Endothelial cell (in vitro differentiated cells): Measurements from ENCODE around the gene ADGRG6. TPM values are rescaled to one million over a fixed set of nuclear protein-coding genes. Genes with fewer than 3 reads are reported as not detected.

Experiments used
- DNase-seq: peaks from one replicate; pipeline ENCODE4 v3.0.0; 2021; ENCODE audit warnings: low spot score
- H3K27ac Mint-ChIP-seq: one replicate; pipeline ENCODE4 v1.8.0; 2021; ENCODE audit warnings: mixed read lengths, inconsistent platforms; ENCODE audit not compliant: unreplicated experiment
- H3K27me3 Mint-ChIP-seq: one replicate; pipeline ENCODE4 v1.8.0; 2021; ENCODE audit warnings: mild to moderate bottlenecking, moderate library complexity, mixed read lengths, inconsistent platforms; ENCODE audit not compliant: unreplicated experiment
- H3K36me3 Mint-ChIP-seq: one replicate; pipeline ENCODE4 v1.8.0; 2021; ENCODE audit warnings: mild to moderate bottlenecking, low read depth, mixed read lengths, inconsistent platforms; ENCODE audit not compliant: unreplicated experiment
- H3K4me1 Mint-ChIP-seq: one replicate; pipeline ENCODE4 v1.8.0; 2021; ENCODE audit warnings: mild to moderate bottlenecking, mixed read lengths, inconsistent platforms; ENCODE audit not compliant: unreplicated experiment
- H3K4me3 Mint-ChIP-seq: one replicate; pipeline ENCODE4 v1.8.0; 2021; ENCODE audit warnings: mild to moderate bottlenecking, mixed read lengths, inconsistent platforms; ENCODE audit not compliant: unreplicated experiment
- H3K9me3 Mint-ChIP-seq: one replicate; pipeline ENCODE4 v1.8.0; 2021; ENCODE audit warnings: mixed read lengths, inconsistent platforms; ENCODE audit not compliant: unreplicated experiment
- CTCF ChIP-seq: fragments of 200-600 bp; sonication (generic); IDR thresholded peaks from one replicate; pipeline ENCODE4 v1.5.0; 2021; ENCODE audit warnings: antibody characterized with exemption; ENCODE audit not compliant: unreplicated experiment
- total RNA-seq: library from RNA; stranded (reverse); fragmentation: NEBNext Ultra II Directional; extraction: Animal tissue kit (Norgen Biotek cat#: 25700); gene quantifications from one replicate; pipeline ENCODE4 v1.2.1, GENCODE V29; 2021; ENCODE audit not compliant: unreplicated experiment

ADGRG6 gene
- total RNA-seq, 1 donor from 2014 or later, result 8.8 TPM

- DNase-seq, result no peak
- Mint-ChIP-seq H3K4me1 (no peaks in the 10 kb centered on the region), H3K36me3 (no peaks in the 10 kb centered on the region), H3K27me3 (peaks cover 2% of the 10 kb centered on the region), H3K4me3 (no peak overlapping the region), H3K9me3 (no peaks in the 10 kb centered on the region), H3K27ac (no peak overlapping the region)
- no peak for TF ChIP-seq CTCF
These were observed 27.2 kb upstream of the ADGRG6 start for GRCh38 chr6:142274656-142275055.

- Mint-ChIP-seq H3K36me3 (no peaks in the 10 kb centered on the region), H3K27ac (no peak overlapping the region)
These were observed 26.4 kb upstream of the ADGRG6 start for GRCh38 chr6:142275236-142276006.

GRCh38 chr6:142276256-142276655 lies 25.6 kb upstream of the ADGRG6 start:
- no peaks in the 10 kb centered on the region for H3K36me3 Mint-ChIP-seq
- H3K4me1 Mint-ChIP-seq, result no peaks in the 10 kb centered on the region
- H3K27ac Mint-ChIP-seq, result no peak overlapping the region
- no peak for TF ChIP-seq CTCF
- no peaks in the 10 kb centered on the region for H3K27me3 Mint-ChIP-seq
- H3K4me3 Mint-ChIP-seq, result no peak overlapping the region
- no peaks in the 10 kb centered on the region for H3K9me3 Mint-ChIP-seq
- no peak for DNase-seq

More at GRCh38 chr6:142275236-142276006, 26.4 kb upstream of the ADGRG6 start:
- no peak overlapping the region for H3K4me3 Mint-ChIP-seq
- H3K9me3 Mint-ChIP-seq, result no peaks in the 10 kb centered on the region
- H3K4me1 Mint-ChIP-seq, result no peaks in the 10 kb centered on the region
- TF ChIP-seq CTCF, result no peak
- peaks cover 2% of the 10 kb centered on the region for H3K27me3 Mint-ChIP-seq
- no peak for DNase-seq

- DNase-seq, result no peak
- no peaks in the 10 kb centered on the region for H3K27me3 Mint-ChIP-seq
These were observed 22.2 kb upstream of the ADGRG6 start for GRCh38 chr6:142279350-142280180.

More at GRCh38 chr6:142279350-142280180, 22.2 kb upstream of the ADGRG6 start:
- Mint-ChIP-seq H3K4me1 (no peaks in the 10 kb centered on the region), H3K4me3 (no peak overlapping the region), H3K9me3 (no peaks in the 10 kb centered on the region), H3K27ac (no peak overlapping the region), H3K36me3 (no peaks in the 10 kb centered on the region)
- TF ChIP-seq CTCF, result no peak
